Measurements from ENCODE around the gene WFDC10B.
"Not testable (repeated sequence)": the region's sequence is repeated elsewhere in the genome, so short reads cannot be mapped to it uniquely, and the experiment has no call there.

WFDC10B gene

GRCh38 chr20:45695496-45695895 is 9.3 kb downstream of the WFDC10B start:
- DNase-seq (ENCODE audit: low read depth) = no peak
- H3K4me3 ChIP-seq (ENCODE audit: low read length) = no peak overlapping the region
- no peak for TF ChIP-seq CTCF (conservative IDR thresholded peaks at IDR 0.05; ENCODE audit: low read depth, low read length)

- not testable (repeated sequence) for DNase-seq (ENCODE audit: low read depth); H3K4me3 ChIP-seq (ENCODE audit: low read length)
Observed at GRCh38 chr20:45693346-45693745, 11.5 kb downstream of the WFDC10B start.

DNA sequence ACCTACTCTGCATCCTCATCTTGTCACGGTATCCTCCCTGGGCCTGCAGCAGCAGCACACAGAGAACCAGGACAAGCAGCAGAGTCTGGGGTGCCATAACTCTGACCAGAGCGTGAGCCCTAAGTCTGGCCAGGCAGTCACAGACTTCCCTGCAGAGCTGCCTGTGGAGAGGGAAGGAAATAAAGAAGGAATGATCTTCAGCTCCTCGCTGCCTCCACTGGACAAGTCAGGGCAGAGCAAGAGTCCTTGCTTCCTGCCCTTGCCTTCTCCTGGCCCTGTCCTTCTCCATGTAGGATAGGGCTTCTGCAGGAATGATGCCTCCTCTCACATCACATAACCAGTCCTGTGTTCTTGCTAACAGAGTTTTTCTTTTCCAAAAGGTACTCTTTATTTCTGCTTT is 18.9 kb downstream of the WFDC10B start:
- DNase-seq (ENCODE audit: low read depth) = no peak
- H3K4me3 ChIP-seq (ENCODE audit: low read length) = no peak overlapping the region
- TF ChIP-seq CTCF (conservative IDR thresholded peaks at IDR 0.05; ENCODE audit: low read depth, low read length) = peak; percentile 5

DNA sequence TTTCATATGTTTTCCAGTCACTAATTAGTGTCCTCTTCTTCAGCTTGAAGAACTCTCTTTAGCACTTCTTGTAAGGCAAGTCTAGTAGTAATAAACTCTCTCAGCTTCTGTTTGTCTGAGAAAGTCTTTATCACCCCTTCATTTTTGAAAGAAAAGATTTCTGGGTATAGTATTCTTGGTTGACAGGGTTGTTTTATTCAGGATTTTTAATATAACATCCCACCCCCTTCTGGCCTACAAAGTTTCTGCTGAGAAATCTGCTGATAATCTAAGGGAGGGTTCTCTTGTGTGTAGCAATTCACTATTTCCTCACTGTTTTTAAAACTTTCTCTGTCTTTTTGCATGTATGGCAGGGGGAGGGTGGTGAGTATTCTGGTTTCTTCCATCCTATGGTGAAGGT is 25.2 kb downstream of the WFDC10B start:
- TF ChIP-seq CTCF (conservative IDR thresholded peaks at IDR 0.05; ENCODE audit: low read depth, low read length) = no peak
- no peak for DNase-seq (ENCODE audit: low read depth)

DNA sequence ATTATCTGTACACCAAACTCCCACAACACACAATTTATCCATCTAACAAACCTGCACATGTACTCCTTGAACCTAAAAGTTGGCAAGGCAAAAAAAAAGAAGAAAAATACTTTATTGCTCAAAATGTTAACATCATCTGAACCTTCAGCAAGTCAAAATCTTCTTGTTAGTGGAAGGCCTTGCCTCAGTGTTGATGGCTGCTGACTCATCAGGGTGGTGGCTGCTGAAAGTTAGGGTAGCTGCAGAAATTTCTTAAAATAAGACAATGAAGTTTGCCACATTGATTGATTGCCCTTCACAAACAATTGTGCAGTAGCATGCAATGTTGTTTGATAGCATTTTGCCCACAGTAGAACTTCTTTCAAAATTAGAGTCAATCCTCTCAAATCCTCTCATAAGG is 32.1 kb downstream of the WFDC10B start:
- no peak overlapping the region for H3K4me3 ChIP-seq (ENCODE audit: low read length)
- no peak for DNase-seq (ENCODE audit: low read depth)
- TF ChIP-seq CTCF (conservative IDR thresholded peaks at IDR 0.05; ENCODE audit: low read depth, low read length) = no peak

More for the DNA sequence above, 25.2 kb downstream of the WFDC10B start:
- H3K4me3 ChIP-seq (ENCODE audit: low read length) = no peak overlapping the region

DNA sequence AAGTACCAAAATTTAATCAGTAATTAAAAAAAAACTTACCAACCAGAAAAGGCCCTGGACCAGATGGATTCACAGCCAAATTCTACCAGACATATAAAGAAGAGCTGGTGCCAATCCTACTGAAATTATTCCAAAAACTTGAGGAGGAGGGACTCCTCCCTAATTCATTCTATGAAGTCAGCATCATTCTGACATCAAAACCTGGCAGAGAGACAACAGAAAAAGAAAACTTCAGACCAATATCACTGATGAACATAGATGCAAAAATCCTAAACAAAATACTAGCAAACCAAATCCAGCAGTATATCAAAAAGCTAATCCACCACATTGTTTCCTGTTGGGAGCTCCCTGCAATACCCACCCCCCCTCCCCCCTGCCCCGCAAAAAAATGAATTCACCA is 34.7 kb downstream of the WFDC10B start, which contains the start of gene WFDC11:
Gene WFDC11 (minus strand): TSS at position 101 of the 400 bp plus-strand sequence. CDS start 19,639 bp downstream, outside the sequence.
- no peak within 1 kb of the TSS for H3K4me3 ChIP-seq (ENCODE audit: low read length)
- TF ChIP-seq CTCF (conservative IDR thresholded peaks at IDR 0.05; ENCODE audit: low read depth, low read length) = no peak
- DNase-seq (ENCODE audit: low read depth) = no peak

- not testable (repeated sequence) for H3K4me3 ChIP-seq (ENCODE audit: low read length); DNase-seq (ENCODE audit: low read depth)
Observed at GRCh38 chr20:45657038-45657437, 47.8 kb downstream of the WFDC10B start.

DNA sequence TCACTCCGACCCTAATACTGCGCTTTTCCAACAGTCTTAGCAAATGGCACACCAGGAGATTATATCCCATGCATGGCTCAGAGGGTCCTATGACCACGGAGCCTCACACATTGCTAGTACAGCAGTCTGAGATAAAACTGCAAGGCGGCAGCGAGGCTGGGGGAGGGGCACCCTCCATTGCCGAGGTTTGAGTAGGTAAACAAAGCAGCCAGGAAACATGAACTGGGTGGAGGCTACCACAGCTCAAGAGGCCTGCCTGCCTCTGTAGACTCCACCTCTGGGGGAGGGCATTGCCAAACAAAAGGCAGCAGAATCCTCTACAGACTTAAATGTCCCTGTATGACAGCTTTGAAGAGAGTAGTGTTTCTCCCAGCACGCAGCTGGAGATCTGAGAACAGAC is 53.1 kb downstream of the WFDC10B start:
- H3K4me3 ChIP-seq (ENCODE audit: low read length); DNase-seq (ENCODE audit: low read depth): not testable (repeated sequence)

DNA sequence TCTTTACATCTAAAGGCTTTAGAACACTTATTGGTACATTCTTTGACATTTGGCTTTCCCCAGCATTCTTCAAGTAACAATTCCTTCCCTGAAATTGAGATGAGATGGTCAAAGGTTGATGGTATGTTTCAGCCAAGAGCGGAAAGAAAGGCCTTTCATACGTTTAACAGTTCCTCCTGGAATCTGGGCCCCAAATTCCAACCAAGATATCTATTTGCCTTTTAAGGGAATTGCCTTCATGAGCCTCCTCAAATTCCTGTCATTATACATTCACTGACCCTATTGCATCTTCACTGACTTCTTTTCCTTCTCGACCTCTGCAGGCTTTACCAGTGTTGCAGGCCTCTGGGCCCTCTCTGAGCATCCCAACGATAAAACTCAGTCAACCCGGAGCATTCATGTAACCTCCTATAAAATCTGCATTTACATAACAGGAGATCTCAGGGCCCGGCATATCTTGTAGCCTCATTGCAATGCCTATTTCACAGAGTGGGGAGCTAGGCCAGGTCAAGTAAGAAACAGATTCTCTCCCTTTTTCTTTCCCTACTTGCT is 55.4 kb downstream of the WFDC10B start:
- no peak overlapping the region for H3K4me3 ChIP-seq (ENCODE audit: low read length)
- no peak for TF ChIP-seq CTCF (conservative IDR thresholded peaks at IDR 0.05; ENCODE audit: low read depth, low read length)
- no peak for DNase-seq (ENCODE audit: low read depth)
